Heart left ventricle (tissue), 16 donors: ENCODE data around the gene HOXD12. TPM values are rescaled to one million over a fixed set of nuclear protein-coding genes. Genes with fewer than 3 reads are reported as not detected.
A peak's percentile ranks its signal among the peaks of the same experiment; 100 is the strongest.

Experiments
- ATAC-seq, 4 donors: fragments of 200-7000 bp; cut with Tn5 transposase; one replicate each; pipeline ENCODE4 v1.9.1; 2020 to 2022; ENCODE audit warnings: moderate library complexity in 4 of 4, mild to moderate bottlenecking in 3 of 4, moderate number of reproducible peaks in 1 of 4
- DNase-seq, 5 donors: peaks; one replicate each; pipeline ENCODE4 v3.0.0-alpha.2; 2020
- H3K27ac ChIP-seq, 12 donors: fragments of 200-600 bp; sonication (generic) in 4 of 12; one replicate each; pipeline versions ENCODE4 v1.5.0 to v1.8.0; 2016 to 2022; ENCODE audit warnings: mild to moderate bottlenecking in 2 of 12
- H3K27me3 ChIP-seq, 9 donors: fragments of 200-600 bp; sonication (generic) in 2 of 9; one replicate each; pipeline versions ENCODE4 v1.5.1 to v1.8.0; 2016 to 2022; ENCODE audit warnings: mild to moderate bottlenecking in 3 of 9
- H3K36me3 ChIP-seq, 9 donors: fragments of 200-600 bp; sonication (generic) in 2 of 9; one replicate each; pipeline versions ENCODE4 v1.5.0 to v1.8.0; 2018 to 2022; ENCODE audit warnings: mild to moderate bottlenecking in 2 of 9
- H3K4me1 ChIP-seq, 12 donors: fragments of 200-600 bp; sonication (generic) in 4 of 12; one replicate each; pipeline versions ENCODE4 v1.5.0 to v1.8.0; 2016 to 2022; ENCODE audit warnings: mild to moderate bottlenecking in 3 of 12
- H3K4me3 ChIP-seq, 12 donors: fragments of 200-600 bp; sonication (generic) in 4 of 12; one replicate each; pipeline versions ENCODE4 v1.5.0 to v1.8.0; 2017 to 2022; ENCODE audit warnings: mild to moderate bottlenecking in 9 of 12, moderate library complexity in 4 of 12
- H3K9me3 ChIP-seq, 12 donors: fragments of 200-600 bp; sonication (generic) in 4 of 12; one replicate each; pipeline versions ENCODE4 v1.5.0 to v1.8.0; 2016 to 2022; ENCODE audit warnings: mild to moderate bottlenecking in 1 of 12
- POLR2A ChIP-seq, 2 donors: fragments of 450-650 bp; IDR thresholded peaks; one replicate each; pipeline ENCODE4 v1.6.1; 2017; ENCODE audit warnings: antibody characterized with exemption in 2 of 2, mild to moderate bottlenecking in 2 of 2, moderate library complexity in 2 of 2
- WGBS, 4 donors: extraction: QIAGEN DNeasy Blood & Tissue Kit in 2 of 4; methylation state at CpG; one replicate each; pipeline versions ENCODE4 v1.1.5 to v1.1.7; 2013 to 2018; 5-methylcytosine and 5-hydroxymethylcytosine counted together
- intact Hi-C, 10 donors: fragments of 100-400 bp; cut with DNase I; formaldehyde crosslinking; loops; one replicate each; pipeline versions ENCODE4 v1.11.1 to v1.14.2; 2022
- polyA plus RNA-seq, 2 donors: library from polyadenylated mRNA; stranded (reverse); fragments of 200-250 nt; gene quantifications; one replicate each; pipeline ENCODE4 v1.2.3, GENCODE V29; 2013
- total RNA-seq, 9 donors: library from RNA; depleted of rRNA in 2 of 9; stranded (reverse); fragments of >200 nt in 2 of 9; fragmentation: NEBNext Ultra II Directional in 3 of 9; extraction: Animal tissue kit (Norgen Biotek cat#: 25700) in 3 of 9; gene quantifications; one replicate each; pipeline versions ENCODE4 v1.1.0 to v1.2.4, GENCODE V29; 2016 to 2023
- TF ChIP-seq, protein P1 (sequence below), 12 donors: fragments of 200-600 bp; sonication (generic) in 4 of 12; IDR thresholded peaks; one replicate each; pipeline versions ENCODE4 v1.5.0 to v1.8.0; 2018 to 2022; ENCODE audit warnings: antibody characterized with exemption in 12 of 12, mild to moderate bottlenecking in 5 of 12
- donor health status: ischemic (EF 13 %, LVEDD 7.1; RV severe dilation, severe dysfunction).
- donor health status: healthy with polysubstance abuse.
- donor health status: DM: no; HTN: yes; CAD: no.
- donor health status: DM: no; HTN: no; CAD: no.
- donor health status: ischemic (EF 25% LVEDD 6.9; RV normal size, moderate dysfunction).
- donor health status: ischemic (EF 25% LVEDD 5.7; RV mildly dilated, moderate dysfunction).
- donor health status: healthy.
- donor health status: DM: yes; HTN: yes; CAD: no.
- donor health status: ischemic (EF 35%, LVEDD 5.7; RV mildly dilated, moderate dysfunction).
- donor health status: nonischemic (EF 11% LVEDD 7.7; RV severe dilation, severe dysfunction).
- donor health status: DM: yes; HTN: yes; CAD: no.
- donor health status: PGD.
- donor health status: ischemic (EF 29% LVEDD 5.4; RV normal size, mild dysfunction).
- donor health status: nonischemic (EF 23%, LVEDD 6.1; RV moderate dilation, normal function).

The HOXD12 gene
- total and polyA plus RNA-seq, 11 donors: not detected

DNA sequence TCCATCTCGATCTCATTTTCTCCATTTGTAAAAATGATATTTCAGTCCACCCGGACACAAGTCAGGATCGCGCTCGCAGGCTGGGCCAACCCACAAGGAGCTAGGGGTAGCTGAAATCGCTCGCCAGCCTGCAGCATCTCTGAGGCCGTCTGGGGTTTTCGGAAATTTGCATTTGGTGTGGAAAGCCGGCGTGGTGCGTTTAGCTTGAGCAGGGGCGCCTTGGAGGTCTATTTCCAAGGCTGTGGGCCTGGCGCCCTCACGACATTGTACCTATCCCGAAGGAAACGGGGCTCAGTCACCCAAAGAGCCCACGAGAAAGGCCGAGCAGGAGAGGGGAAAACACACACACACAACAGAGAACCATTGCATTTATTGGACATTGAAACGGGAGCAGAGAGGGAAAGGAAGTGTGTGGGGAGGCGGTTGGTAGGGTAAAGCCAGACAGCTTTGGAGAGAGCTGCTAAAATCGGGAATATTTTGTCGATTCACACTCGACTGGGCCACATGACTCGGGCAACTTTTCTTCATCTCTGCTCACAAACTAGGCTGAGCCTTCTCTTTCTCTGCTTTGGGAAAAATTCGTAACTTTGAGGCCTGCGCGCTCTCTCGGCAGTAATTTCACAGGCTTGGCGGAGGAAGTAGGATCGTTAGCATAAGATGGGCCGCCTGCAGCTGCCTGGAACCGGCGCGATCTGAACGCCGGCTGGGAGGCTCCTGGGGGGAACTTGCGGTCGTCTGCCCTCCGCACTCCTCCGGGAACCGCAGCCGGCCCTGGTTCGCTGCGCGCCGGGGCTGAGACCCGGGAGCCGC is 28.8 kb downstream of the HOXD12 start:
- Histone ChIP-seq H3K4me3 (peak overlapping the region in 11 of 12 donors; percentile 1 to 61 (median 48)), H3K27me3 (peaks cover 79 to 100% (median 94%) of the 10 kb centered on the region in 9 donors), H3K9me3 (no peaks in the 10 kb centered on the region), H3K27ac (peak overlapping the region in 3 of 12 donors; percentile 82 to 86 (median 85)), H3K4me1 (peaks cover 0 to 35% (median 11%) of the 10 kb centered on the region in 12 donors), H3K36me3 (no peaks in the 10 kb centered on the region)
- DNase-seq (no peak), ATAC-seq (no peak)
- WGBS, 4 donors: 8 to 17% (median 15%) methylated on average over 48 to 49 of the region's 49 CpGs
- TF ChIP-seq, protein P1, sequence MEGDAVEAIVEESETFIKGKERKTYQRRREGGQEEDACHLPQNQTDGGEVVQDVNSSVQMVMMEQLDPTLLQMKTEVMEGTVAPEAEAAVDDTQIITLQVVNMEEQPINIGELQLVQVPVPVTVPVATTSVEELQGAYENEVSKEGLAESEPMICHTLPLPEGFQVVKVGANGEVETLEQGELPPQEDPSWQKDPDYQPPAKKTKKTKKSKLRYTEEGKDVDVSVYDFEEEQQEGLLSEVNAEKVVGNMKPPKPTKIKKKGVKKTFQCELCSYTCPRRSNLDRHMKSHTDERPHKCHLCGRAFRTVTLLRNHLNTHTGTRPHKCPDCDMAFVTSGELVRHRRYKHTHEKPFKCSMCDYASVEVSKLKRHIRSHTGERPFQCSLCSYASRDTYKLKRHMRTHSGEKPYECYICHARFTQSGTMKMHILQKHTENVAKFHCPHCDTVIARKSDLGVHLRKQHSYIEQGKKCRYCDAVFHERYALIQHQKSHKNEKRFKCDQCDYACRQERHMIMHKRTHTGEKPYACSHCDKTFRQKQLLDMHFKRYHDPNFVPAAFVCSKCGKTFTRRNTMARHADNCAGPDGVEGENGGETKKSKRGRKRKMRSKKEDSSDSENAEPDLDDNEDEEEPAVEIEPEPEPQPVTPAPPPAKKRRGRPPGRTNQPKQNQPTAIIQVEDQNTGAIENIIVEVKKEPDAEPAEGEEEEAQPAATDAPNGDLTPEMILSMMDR (IDR thresholded peaks at IDR 0.05): no peak
- TF ChIP-seq POLR2A (IDR thresholded peaks at IDR 0.05): no peak
- intact Hi-C loops: loop anchor here (5.0 to 10.0 kb wide), 10 partner anchors 324 to 1019 kb away; no protein-coding TSS in a partner anchor

- H3K9me3 ChIP-seq: no peaks in the 10 kb centered on the region
- TF ChIP-seq, protein P1 (IDR thresholded peaks at IDR 0.05): no peak
- no peak for TF ChIP-seq POLR2A (IDR thresholded peaks at IDR 0.05)
- peaks cover 72 to 100% (median 94%) of the 10 kb centered on the region in 9 donors for H3K27me3 ChIP-seq
- WGBS, 4 donors: 2 to 6% (median 3%) methylated on average over 31 to 64 of the region's 64 CpGs
- peaks cover 0 to 32% (median 9%) of the 10 kb centered on the region in 12 donors for H3K4me1 ChIP-seq
- peak within 1 kb of the TSS in 10 of 12 donors; percentile 22 to 86 (median 67) for H3K27ac ChIP-seq
- peak within 1 kb of the TSS; percentile 15 to 61 (median 47) for H3K4me3 ChIP-seq
- ATAC-seq (peak in 3 of 4 donors; percentile 16 to 59 (median 38)), DNase-seq (peak in 3 of 5 donors; percentile 45 to 71 (median 47))
- intact Hi-C loops: loop anchor here (5.0 to 10.0 kb wide), 10 partner anchors 323 to 1018 kb away; no protein-coding TSS in a partner anchor
- H3K36me3 ChIP-seq: no peaks in the 10 kb centered on the region
These were observed 29.6 kb downstream of the HOXD12 start, which contains the start of gene HOXD8 for GRCh38 chr2:176128982-176129796. Gene HOXD8, plus strand, starts transcription at chr2:176129705. Its CDS starts 662 bp downstream, at chr2:176130367.

GRCh38 chr2:176129813-176130146 is 30.2 kb downstream of the HOXD12 start:
- peak overlapping the region; percentile 15 to 61 (median 47) for H3K4me3 ChIP-seq
- peak overlapping the region in 9 of 12 donors; percentile 21 to 86 (median 71) for H3K27ac ChIP-seq
- TF ChIP-seq POLR2A (IDR thresholded peaks at IDR 0.05): no peak
- TF ChIP-seq, protein P1 (IDR thresholded peaks at IDR 0.05): no peak
- 1 to 4% (median 2%) methylated on average over 29 to 43 of the region's 43 CpGs; no CpG with 5 or more reads in 1 of the 4 donors for WGBS, 4 donors
- peaks cover 0 to 32% (median 9%) of the 10 kb centered on the region in 12 donors for H3K4me1 ChIP-seq
- ATAC-seq (peak in 2 of 4 donors; percentile 17 to 55), DNase-seq (peak in 1 of 5 donors; percentile 33)
- intact Hi-C loops: loop anchor here (5.0 to 10.0 kb wide), 10 partner anchors 323 to 1018 kb away; no protein-coding TSS in a partner anchor
- no peaks in the 10 kb centered on the region for H3K36me3 ChIP-seq
- peaks cover 68 to 100% (median 94%) of the 10 kb centered on the region in 9 donors for H3K27me3 ChIP-seq
- no peaks in the 10 kb centered on the region for H3K9me3 ChIP-seq
